H9 (cell line): ENCODE measurements around the gene PPM1H. TPM values are rescaled to one million over a fixed set of nuclear protein-coding genes. Genes with fewer than 3 reads are reported as not detected.

Experiments
- DNase-seq: peaks from one replicate; pipeline ENCODE4 v3.0.0-alpha.2; 2017
- H2AFZ ChIP-seq: one replicate; pipeline ENCODE4 v1.6.1; 2013; ENCODE audit warnings: mild to moderate bottlenecking, low read length, control low read depth, moderate library complexity
- H2AK5ac ChIP-seq: 2 replicates; pipeline ENCODE4 v1.6.1; 2013; ENCODE audit warnings: low read length, control low read depth, mixed read lengths; ENCODE audit not compliant: insufficient read length
- H2BK120ac ChIP-seq: one replicate; pipeline ENCODE4 v1.6.1; 2013; ENCODE audit warnings: low read depth, mild to moderate bottlenecking, low read length, control low read depth, inconsistent platforms; ENCODE audit not compliant: poor library complexity, severe bottlenecking
- H2BK12ac ChIP-seq: 2 replicates; pipeline ENCODE4 v1.6.1; 2013; ENCODE audit warnings: low read length, control low read depth, mixed read lengths, low read depth; ENCODE audit not compliant: insufficient read length
- H2BK15ac ChIP-seq: 2 replicates; pipeline ENCODE4 v1.6.1; 2013; ENCODE audit warnings: low read depth, low read length, control low read depth
- H2BK20ac ChIP-seq: one replicate; pipeline ENCODE4 v1.6.1; 2013; ENCODE audit warnings: low read depth, mild to moderate bottlenecking, low read length, control low read depth, inconsistent platforms; ENCODE audit not compliant: poor library complexity, severe bottlenecking
- H2BK5ac ChIP-seq: 2 replicates; pipeline ENCODE4 v1.6.1; 2013; ENCODE audit warnings: low read length, control low read depth, mixed read lengths; ENCODE audit not compliant: insufficient read length
- H3K14ac ChIP-seq: 2 replicates; pipeline ENCODE4 v1.6.1; 2013; ENCODE audit warnings: low read length, control low read depth; ENCODE audit not compliant: insufficient read depth
- H3K18ac ChIP-seq: 2 replicates; pipeline ENCODE4 v1.6.1; 2013; ENCODE audit warnings: low read depth, mild to moderate bottlenecking, mixed read lengths, low read length, control low read depth; ENCODE audit not compliant: insufficient read length
- H3K23ac ChIP-seq: 2 replicates; pipeline ENCODE4 v1.6.1; 2013; ENCODE audit warnings: low read length, control low read depth, mixed read lengths, low read depth; ENCODE audit not compliant: insufficient read length
- H3K23me2 ChIP-seq: 2 replicates; pipeline ENCODE4 v1.6.1; 2013; ENCODE audit warnings: low read depth, mild to moderate bottlenecking, mixed read lengths, low read length, control low read depth; ENCODE audit not compliant: insufficient read length, poor library complexity, severe bottlenecking
- H3K27ac ChIP-seq: 2 replicates; pipeline ENCODE4 v1.5.1; 2013; ENCODE audit warnings: low read length, control low read depth, mixed read lengths, low read depth; ENCODE audit not compliant: insufficient read length
- H3K27me3 ChIP-seq: 2 replicates; pipeline ENCODE4 v1.6.1; 2013; ENCODE audit warnings: low read length, control low read depth, inconsistent platforms; ENCODE audit not compliant: insufficient read depth
- H3K4ac ChIP-seq: 2 replicates; pipeline ENCODE4 v1.6.1; 2013; ENCODE audit warnings: low read depth, mild to moderate bottlenecking, control low read depth, inconsistent platforms, low read length, moderate library complexity
- H3K4me1 ChIP-seq: 2 replicates; pipeline ENCODE4 v1.6.1; 2013; ENCODE audit warnings: low read length, control low read depth, inconsistent platforms; ENCODE audit not compliant: insufficient read depth
- H3K4me2 ChIP-seq: 2 replicates; pipeline ENCODE4 v1.6.1; 2013; ENCODE audit warnings: low read length, control low read depth, mixed read lengths; ENCODE audit not compliant: insufficient read length, insufficient read depth
- H3K56ac ChIP-seq: 2 replicates; pipeline ENCODE4 v1.6.1; 2013; ENCODE audit warnings: low read depth, mild to moderate bottlenecking, mixed read lengths, low read length, control low read depth; ENCODE audit not compliant: insufficient read length
- H3K79me1 ChIP-seq: 2 replicates; pipeline ENCODE4 v1.6.1; 2013; ENCODE audit warnings: low read depth, mild to moderate bottlenecking, moderate library complexity, low read length, control low read depth, inconsistent platforms; ENCODE audit not compliant: insufficient read depth, poor library complexity, severe bottlenecking
- H3K79me2 ChIP-seq: 2 replicates; pipeline ENCODE4 v1.6.1; 2013; ENCODE audit warnings: low read length, control low read depth, inconsistent platforms; ENCODE audit not compliant: insufficient read depth
- H3K9ac ChIP-seq: 2 replicates; pipeline ENCODE4 v1.6.1; 2013; ENCODE audit warnings: low read length, control low read depth, mixed read lengths; ENCODE audit not compliant: insufficient read length; ENCODE audit errors: extremely low read depth
- H3K9me3 ChIP-seq: one replicate; pipeline ENCODE4 v1.6.1; 2013; ENCODE audit warnings: low read depth, low read length, inconsistent platforms; ENCODE audit not compliant: control insufficient read depth
- H3T11ph ChIP-seq: one replicate; pipeline ENCODE4 v1.6.1; 2013; ENCODE audit warnings: mild to moderate bottlenecking, low read length, control low read depth, inconsistent platforms
- H4K20me1 ChIP-seq: one replicate; pipeline ENCODE4 v1.6.1; 2013; ENCODE audit not compliant: control insufficient read depth, insufficient read length, insufficient read depth
- H4K5ac ChIP-seq: 2 replicates; pipeline ENCODE4 v1.6.1; 2013; ENCODE audit warnings: low read depth, mild to moderate bottlenecking, mixed read lengths, low read length, control low read depth; ENCODE audit not compliant: insufficient read length
- H4K8ac ChIP-seq: replicated peaks from 2 replicates; pipeline ENCODE4 v1.6.1; 2013; ENCODE audit warnings: low read length, control low read depth, mixed read lengths, low read depth; ENCODE audit not compliant: insufficient read length
- H4K91ac ChIP-seq: 2 replicates; pipeline ENCODE4 v1.6.1; 2013; ENCODE audit warnings: low read depth, mild to moderate bottlenecking, moderate library complexity, mixed read lengths, low read length, control low read depth; ENCODE audit not compliant: insufficient read length
- H3K27ac Mint-ChIP-seq, 3 experiments: 2 replicates in 2 of 3; 3 replicates in 1 of 3; pipeline ENCODE4 v1.8.0; 2020 to 2021; ENCODE audit warnings: mixed read lengths in 3 of 3, mild to moderate bottlenecking in 1 of 3, moderate library complexity in 1 of 3
- H3K27me3 Mint-ChIP-seq: 2 replicates; pipeline ENCODE4 v1.8.0; 2021; ENCODE audit warnings: low read depth, mild to moderate bottlenecking, moderate library complexity, mixed read lengths
- H3K36me3 Mint-ChIP-seq, 3 experiments: 2 replicates in 2 of 3; 3 replicates in 1 of 3; pipeline ENCODE4 v1.8.0; 2020 to 2021; ENCODE audit warnings: low read depth in 3 of 3, mixed read lengths in 3 of 3; ENCODE audit not compliant: insufficient read depth in 1 of 3
- H3K4me1 Mint-ChIP-seq, 2 experiments: 2 replicates each; pipeline ENCODE4 v1.8.0; 2020; ENCODE audit warnings: mixed read lengths in 2 of 2
- H3K4me3 Mint-ChIP-seq, 2 experiments: 2 replicates in 1 of 2; 3 replicates in 1 of 2; pipeline ENCODE4 v1.8.0; 2020 to 2021; ENCODE audit warnings: mild to moderate bottlenecking in 2 of 2, mixed read lengths in 2 of 2, moderate library complexity in 1 of 2
- H3K9me3 Mint-ChIP-seq, 2 experiments: 2 replicates in 1 of 2; 3 replicates in 1 of 2; pipeline ENCODE4 v1.8.0; 2020; ENCODE audit warnings: mild to moderate bottlenecking in 2 of 2, mixed read lengths in 2 of 2, moderate library complexity in 1 of 2
- WGBS: extraction: QIAGEN DNeasy Blood & Tissue Kit; methylation state at CpG from one replicate; pipeline ENCODE4 v1.1.7; 2013; ENCODE audit warnings: missing lambda C conversion rate, low lambda C conversion rate, mixed read lengths; ENCODE audit not compliant: insufficient read length; ENCODE audit errors: extremely low coverage; 5-methylcytosine and 5-hydroxymethylcytosine counted together
- total RNA-seq: library from RNA; stranded (reverse); gene quantifications from 2 replicates; pipeline ENCODE4 v1.2.1, GENCODE V29; 2021
- TF ChIP-seq, protein P1 (sequence below): fragments of 200-600 bp; sonication (generic); conservative IDR thresholded peaks from 3 replicates; pipeline ENCODE4 v1.8.0; 2021; ENCODE audit warnings: antibody characterized with exemption, mild to moderate bottlenecking

PPM1H gene
- total RNA-seq, 1 experiment from 2014 or later: 22.1 TPM

DNA sequence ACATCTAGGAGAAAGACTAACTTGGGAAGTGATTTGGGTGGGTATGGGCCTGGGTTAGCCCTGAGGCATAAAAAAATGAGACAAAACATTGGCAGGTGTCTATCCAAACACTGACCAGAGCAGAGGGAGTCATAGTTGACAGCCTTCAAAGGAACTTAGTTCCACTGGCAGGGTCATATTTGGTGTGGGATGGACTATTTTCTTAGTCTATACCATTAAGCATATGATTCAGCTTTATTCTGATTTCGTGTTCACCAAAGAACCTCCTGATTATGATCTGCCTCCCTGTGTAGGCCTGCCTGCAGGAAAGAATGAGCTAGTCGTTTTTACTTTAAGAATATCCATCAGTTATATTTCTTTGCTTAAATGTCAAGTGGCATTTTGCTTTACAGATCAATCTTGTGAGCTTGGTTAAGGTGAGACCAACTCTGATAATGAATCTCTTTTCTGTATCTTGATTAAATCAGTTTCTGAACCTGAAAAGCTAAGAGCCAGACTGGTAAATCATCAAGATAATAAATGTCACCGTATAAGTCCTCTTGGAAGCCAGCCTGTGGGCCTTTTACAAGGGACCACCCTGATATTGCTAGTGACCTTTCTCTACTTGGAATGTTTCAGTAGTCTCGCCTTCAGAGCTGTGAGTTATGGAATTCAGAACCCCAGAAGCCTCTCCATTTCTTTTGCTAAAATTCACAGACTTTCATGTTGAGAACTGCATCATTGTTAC, 285.4 kb downstream of the PPM1H start:
- Histone ChIP-seq H3K23me2 (no peaks in the 10 kb centered on the region), H2AK5ac (no peak overlapping the region), H2BK20ac (no peak overlapping the region), H3K14ac (no peak overlapping the region), H2AFZ (no peak overlapping the region), H3K27ac (no peak overlapping the region), H3K27me3 (peaks cover 1% of the 10 kb centered on the region; the same call in 1 of the 2 replicates), H3K4ac (no peak overlapping the region), H3K79me1 (no peaks in the 10 kb centered on the region), H4K8ac (no peak overlapping the region), H2BK12ac (no peak overlapping the region), H4K20me1 (no peaks in the 10 kb centered on the region), H2BK120ac (no peak overlapping the region), H2BK15ac (no peak overlapping the region), H4K5ac (no peak overlapping the region), H3K9me3 (no peaks in the 10 kb centered on the region), H3K18ac (no peak overlapping the region), H3K4me1 (peaks cover 14% of the 10 kb centered on the region; the same call in 1 of the 2 replicates), H3K56ac (no peak overlapping the region), H2BK5ac (no peak overlapping the region), H3K23ac (no peak overlapping the region), H3K4me2 (no peak overlapping the region), H4K91ac (no peak overlapping the region), H3K9ac (no peak overlapping the region), H3K79me2 (no peaks in the 10 kb centered on the region), H3T11ph (no peak overlapping the region)
- no CpG with 5 or more reads among the region's 4 CpGs for WGBS
- no peak for DNase-seq
- no peak overlapping the region for H3K4me3 Mint-ChIP-seq
- H3K27ac Mint-ChIP-seq: no peak overlapping the region; a peak in 1 of 7 replicates
- peaks cover 5 to 28% (median 24%) of the 10 kb centered on the region in 3 experiments; a peak in 6 of 7 replicates for H3K36me3 Mint-ChIP-seq
- H3K27me3 Mint-ChIP-seq: peaks cover 88% of the 10 kb centered on the region
- peaks cover 58 to 60% of the 10 kb centered on the region in 2 experiments for H3K4me1 Mint-ChIP-seq
- TF ChIP-seq, protein P1, sequence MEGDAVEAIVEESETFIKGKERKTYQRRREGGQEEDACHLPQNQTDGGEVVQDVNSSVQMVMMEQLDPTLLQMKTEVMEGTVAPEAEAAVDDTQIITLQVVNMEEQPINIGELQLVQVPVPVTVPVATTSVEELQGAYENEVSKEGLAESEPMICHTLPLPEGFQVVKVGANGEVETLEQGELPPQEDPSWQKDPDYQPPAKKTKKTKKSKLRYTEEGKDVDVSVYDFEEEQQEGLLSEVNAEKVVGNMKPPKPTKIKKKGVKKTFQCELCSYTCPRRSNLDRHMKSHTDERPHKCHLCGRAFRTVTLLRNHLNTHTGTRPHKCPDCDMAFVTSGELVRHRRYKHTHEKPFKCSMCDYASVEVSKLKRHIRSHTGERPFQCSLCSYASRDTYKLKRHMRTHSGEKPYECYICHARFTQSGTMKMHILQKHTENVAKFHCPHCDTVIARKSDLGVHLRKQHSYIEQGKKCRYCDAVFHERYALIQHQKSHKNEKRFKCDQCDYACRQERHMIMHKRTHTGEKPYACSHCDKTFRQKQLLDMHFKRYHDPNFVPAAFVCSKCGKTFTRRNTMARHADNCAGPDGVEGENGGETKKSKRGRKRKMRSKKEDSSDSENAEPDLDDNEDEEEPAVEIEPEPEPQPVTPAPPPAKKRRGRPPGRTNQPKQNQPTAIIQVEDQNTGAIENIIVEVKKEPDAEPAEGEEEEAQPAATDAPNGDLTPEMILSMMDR: no peak
- H3K9me3 Mint-ChIP-seq: peaks cover 2 to 3% of the 10 kb centered on the region in 2 experiments; a peak in 2 of 5 replicates
